ENCODE results near the gene CTDSPL. TPM values are rescaled to one million over a fixed set of nuclear protein-coding genes. Genes with fewer than 3 reads are reported as not detected.

The CTDSPL gene
- total RNA-seq, 1 donor from 2014 or later = 56.3 TPM

DNA sequence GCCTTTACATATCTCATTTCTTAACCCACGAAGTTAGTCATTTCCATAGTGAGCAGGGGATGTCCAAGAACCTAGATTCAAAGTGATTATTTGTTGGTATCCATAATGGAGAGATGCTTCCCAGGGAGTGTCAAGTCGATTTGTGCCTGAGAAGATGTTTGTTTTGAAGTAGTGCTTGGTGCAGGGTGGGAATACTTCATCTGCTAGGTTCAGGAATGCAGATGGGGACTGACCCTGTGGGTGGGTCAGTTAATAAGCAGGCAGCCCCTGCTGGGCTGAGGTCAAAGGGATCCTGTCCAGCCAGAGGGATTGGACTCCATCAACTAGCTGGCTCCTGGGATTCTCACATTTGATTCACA lies 84.8 kb downstream of the CTDSPL start:
- intact Hi-C loops (cut with micrococcal nuclease) = no loop called here
- Histone ChIP-seq H3K4me3 (no peak overlapping the region), H3K36me3 (no peaks in the 10 kb centered on the region), H3K9me3 (replicated peaks) (no peaks in the 10 kb centered on the region), H3K27me3 (ENCODE audit: low read depth) (no peaks in the 10 kb centered on the region), H3K27ac (replicated peaks) (peak overlapping the region; percentile 72), H3K4me1 (peaks cover 42% of the 10 kb centered on the region)
- DNase-seq = no peak
- TF ChIP-seq CTCF (IDR thresholded peaks at IDR 0.05; ENCODE audit: borderline replicate concordance) = no peak

DNA sequence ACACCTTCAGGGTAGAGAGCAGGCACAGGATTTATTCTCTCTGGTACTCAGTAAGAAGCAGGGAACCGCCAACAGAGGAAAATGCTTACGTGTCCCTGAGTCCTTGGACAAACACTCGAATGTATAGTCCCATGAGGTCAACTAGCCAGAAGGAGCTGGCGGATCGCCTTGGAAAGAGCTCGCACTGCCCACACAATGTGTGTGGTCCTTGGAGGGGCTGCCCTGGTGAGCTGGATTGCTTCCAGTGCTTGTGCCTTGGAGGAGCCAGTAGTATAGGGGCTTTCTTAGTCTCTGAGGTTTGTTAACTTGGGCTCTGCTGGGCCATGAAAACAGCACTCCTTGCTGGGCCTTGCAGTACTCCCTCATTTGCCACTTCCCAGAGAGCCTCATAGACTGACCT lies 88.2 kb downstream of the CTDSPL start:
- no peak for TF ChIP-seq CTCF (IDR thresholded peaks at IDR 0.05; ENCODE audit: borderline replicate concordance)
- no peak for DNase-seq
- no peaks in the 10 kb centered on the region for H3K27me3 ChIP-seq (ENCODE audit: low read depth)
- intact Hi-C loops (cut with micrococcal nuclease) = no loop called here
- H3K4me3 ChIP-seq = no peak overlapping the region
- H3K27ac ChIP-seq (replicated peaks) = no peak overlapping the region
- H3K4me1 ChIP-seq = peaks cover 54% of the 10 kb centered on the region
- no peaks in the 10 kb centered on the region for H3K9me3 ChIP-seq (replicated peaks)
- peaks cover 6% of the 10 kb centered on the region for H3K36me3 ChIP-seq

- Histone ChIP-seq H3K27me3 (ENCODE audit: low read depth) (no peaks in the 10 kb centered on the region), H3K9me3 (replicated peaks) (no peaks in the 10 kb centered on the region), H3K4me1 (peaks cover 55% of the 10 kb centered on the region), H3K36me3 (peaks cover 12% of the 10 kb centered on the region), H3K27ac (replicated peaks) (no peak overlapping the region), H3K4me3 (no peak overlapping the region)
- DNase-seq = no peak
- intact Hi-C loops (cut with micrococcal nuclease) = no loop called here
- no peak for TF ChIP-seq CTCF (IDR thresholded peaks at IDR 0.05; ENCODE audit: borderline replicate concordance)
Observed at GRCh38 chr3:37952564-37952963, 90.9 kb downstream of the CTDSPL start.

GRCh38 chr3:37953226-37953625 lies 91.5 kb downstream of the CTDSPL start:
- peak overlapping the region; percentile 30 for H3K27ac ChIP-seq (replicated peaks)

GRCh38 chr3:37953707-37954394 lies 92.2 kb downstream of the CTDSPL start:
- Histone ChIP-seq H3K27ac (replicated peaks) (peak overlapping the region; percentile 30), H3K36me3 (peaks cover 12% of the 10 kb centered on the region), H3K27me3 (ENCODE audit: low read depth) (no peaks in the 10 kb centered on the region), H3K4me1 (peaks cover 63% of the 10 kb centered on the region), H3K4me3 (no peak overlapping the region), H3K9me3 (replicated peaks) (no peaks in the 10 kb centered on the region)
- intact Hi-C loops (cut with micrococcal nuclease) = no loop called here
- DNase-seq = no peak
- TF ChIP-seq CTCF (IDR thresholded peaks at IDR 0.05; ENCODE audit: borderline replicate concordance) = no peak

More at GRCh38 chr3:37953226-37953625, 91.5 kb downstream of the CTDSPL start:
- peaks cover 12% of the 10 kb centered on the region for H3K36me3 ChIP-seq
- peaks cover 61% of the 10 kb centered on the region for H3K4me1 ChIP-seq
- no peak for TF ChIP-seq CTCF (IDR thresholded peaks at IDR 0.05; ENCODE audit: borderline replicate concordance)
- H3K9me3 ChIP-seq (replicated peaks) = no peaks in the 10 kb centered on the region
- intact Hi-C loops (cut with micrococcal nuclease) = no loop called here
- no peak overlapping the region for H3K4me3 ChIP-seq
- no peak for DNase-seq
- H3K27me3 ChIP-seq (ENCODE audit: low read depth) = no peaks in the 10 kb centered on the region

Measured in left ventricle myocardium inferior (tissue), 1 donor.